Peyer's patch (tissue), 4 donors: ENCODE measurements around the gene FAM180B.

Source experiments
- CTCF ChIP-seq, 6 experiments: fragments of 450-650 bp in 4 of 6; fragments of 200-600 bp in 2 of 6; sonication (generic) in 1 of 6; IDR thresholded peaks; one replicate each; pipeline ENCODE4 v1.5.1; 2017 to 2019; ENCODE audit warnings: antibody characterized with exemption in 6 of 6, mild to moderate bottlenecking in 3 of 6, moderate library complexity in 1 of 6
- POLR2A ChIP-seq, 2 donors: fragments of 450-650 bp; IDR thresholded peaks; one replicate each; pipeline ENCODE4 v1.5.1; 2017; ENCODE audit warnings: antibody characterized with exemption in 2 of 2, mild to moderate bottlenecking in 2 of 2, moderate library complexity in 2 of 2

GRCh38 chr11:47609675-47610074, 23.2 kb downstream of the FAM180B start:
- no peak for TF ChIP-seq CTCF (IDR thresholded peaks at IDR 0.05)
- TF ChIP-seq POLR2A (IDR thresholded peaks at IDR 0.05): no peak
